ENCODE data around the gene C16orf96. TPM values are rescaled to one million over a fixed set of nuclear protein-coding genes. Genes with fewer than 3 reads are reported as not detected.

Gene C16orf96
- not detected in 2 replicates for total RNA-seq

GRCh38 chr16:4556112-4556511 is at the start of gene C16orf96:
Gene C16orf96, plus strand, starts transcription at chr16:4556340. Its CDS starts 150 bp downstream, at chr16:4556490.

GRCh38 chr16:4538350-4539235 is 17.5 kb upstream of the C16orf96 start, which contains the start of gene CDIP1:
Gene CDIP1, minus strand, starts transcription at chr16:4538773. Its CDS starts 24,643 bp downstream, at chr16:4514130.

GRCh38 chr16:4614571-4615383 is 58.6 kb downstream of the C16orf96 start, which contains the start of gene UBALD1:
Gene UBALD1, minus strand, starts transcription at chr16:4614888. Its CDS starts 91 bp downstream, at chr16:4614797.

DNA sequence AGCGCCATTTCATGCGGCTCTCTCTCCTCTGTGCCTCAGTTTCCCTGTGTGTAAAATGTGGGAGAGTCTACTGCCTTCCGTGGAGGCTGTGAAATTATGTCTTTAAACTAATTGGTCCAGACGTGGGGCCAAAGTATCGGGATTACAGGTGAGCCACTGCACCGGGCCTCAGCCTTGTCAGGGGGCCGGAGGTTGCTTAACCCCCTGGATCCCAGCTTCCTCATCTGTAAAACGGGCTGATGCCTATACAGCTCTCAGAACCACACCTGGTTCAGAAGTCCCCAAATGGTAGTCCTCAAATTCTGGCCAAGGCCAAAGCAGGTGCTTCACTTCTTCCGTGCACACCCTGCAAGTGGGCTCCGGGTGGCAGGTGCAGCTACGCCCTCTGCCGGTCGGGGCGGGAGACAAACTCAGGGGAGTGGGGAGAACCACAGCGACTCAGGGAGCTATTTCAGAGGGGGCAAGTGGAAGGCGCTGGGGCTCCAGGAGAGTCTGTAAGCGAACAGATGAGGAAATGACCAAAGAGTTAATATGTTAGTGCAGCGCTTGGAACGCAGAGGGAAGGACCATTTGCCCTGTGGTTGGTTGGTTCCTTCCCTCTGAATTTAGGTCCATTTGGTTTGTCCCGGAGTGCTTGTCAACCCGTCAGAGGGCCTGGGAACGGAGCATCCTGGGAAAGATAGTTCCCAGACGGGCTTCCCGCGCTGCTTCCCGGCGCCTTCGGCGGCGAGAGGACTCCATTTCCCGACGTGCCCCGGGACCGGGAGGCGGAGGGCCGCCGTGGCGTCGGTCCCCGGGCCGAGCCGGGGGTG is 68.1 kb downstream of the C16orf96 start, which contains the start of gene MGRN1:
Gene MGRN1, plus strand, starts transcription at position 812 of the 812 bp plus-strand sequence. CDS start 135 bp downstream, outside the sequence.

Other genes with a start within 250 kb of the C16orf96 start
- gene GLIS2, start 240.3 kb upstream of the C16orf96 start, total RNA-seq, result 1.0 and 2.1 TPM in 2 replicates
- gene PAM16, start 205.0 kb upstream of the C16orf96 start, total RNA-seq, result 67.8 and 97.0 TPM in 2 replicates
- 7.8 and 12.6 TPM in 2 replicates for gene VASN, start 184.5 kb upstream of the C16orf96 start, total RNA-seq
- 12.3 and 20.2 TPM in 2 replicates for gene CORO7, start 139.7 kb upstream of the C16orf96 start, total RNA-seq
- gene DNAJA3, start 130.5 kb upstream of the C16orf96 start, total RNA-seq, result 53.5 and 69.5 TPM in 2 replicates
- gene NMRAL1, start 81.7 kb upstream of the C16orf96 start, total RNA-seq, result 73.4 and 107 TPM in 2 replicates
- gene HMOX2, start 79.9 kb upstream of the C16orf96 start, total RNA-seq, result 107 and 162 TPM in 2 replicates
- 38.1 and 39.1 TPM in 2 replicates for gene CDIP1, start 17.6 kb upstream of the C16orf96 start, total RNA-seq
- gene UBALD1, start 58.5 kb downstream of the C16orf96 start, total RNA-seq, result 10.9 and 11.0 TPM in 2 replicates
- 15.9 and 17.5 TPM in 2 replicates for gene MGRN1, start 68.5 kb downstream of the C16orf96 start, total RNA-seq
- gene NUDT16L1, start 137.2 kb downstream of the C16orf96 start, total RNA-seq, result 28.0 and 37.7 TPM in 2 replicates
- gene ANKS3, start 177.9 kb downstream of the C16orf96 start, total RNA-seq, result 12.6 and 17.0 TPM in 2 replicates
- 0.55 TPM in 1 of 2 replicates, not detected in the other for gene DNAAF8, start 178.2 kb downstream of the C16orf96 start, total RNA-seq
- gene ZNF500, start 210.8 kb downstream of the C16orf96 start, total RNA-seq, result 3.4 and 7.4 TPM in 2 replicates
- gene SEPTIN12, start 232.0 kb downstream of the C16orf96 start, total RNA-seq, result not detected in 2 replicates
- gene SMIM22, start 239.0 kb downstream of the C16orf96 start, total RNA-seq, result 1.2 TPM in 1 of 2 replicates, not detected in the other
- 21.0 and 23.0 TPM in 2 replicates for gene ROGDI, start 246.3 kb downstream of the C16orf96 start, total RNA-seq